DMS153 treated with DMSO at 0.1 percent for 48 hours (cell line): ENCODE results near the gene NCSTN.

Experiments used
- DNase-seq: peaks from one replicate; lab custom pipeline; 2025; ENCODE audit not compliant: unreplicated experiment; lab: John Stamatoyannopoulos, UW

Gene NCSTN

DNA sequence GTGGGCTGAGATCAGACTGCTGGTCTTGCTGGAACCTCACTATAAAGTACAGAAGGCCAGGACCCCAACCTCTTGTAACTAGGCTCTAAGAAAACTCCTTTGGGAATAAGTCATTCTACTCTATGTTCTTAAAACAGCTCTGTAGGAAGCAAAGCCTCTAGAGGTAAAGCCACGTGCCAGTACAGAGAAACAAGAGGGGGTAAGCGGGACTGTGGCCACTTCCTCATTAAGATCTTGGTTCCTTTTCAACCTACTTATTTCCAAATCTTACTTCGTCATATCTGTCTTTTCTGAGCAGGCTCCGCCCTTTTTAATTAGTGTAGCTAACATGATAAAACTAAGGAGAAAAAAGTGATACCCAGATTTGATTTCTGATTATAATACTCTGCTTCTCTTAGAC lies 3.8 kb downstream of the NCSTN start:
- DNase-seq: no peak

DNA sequence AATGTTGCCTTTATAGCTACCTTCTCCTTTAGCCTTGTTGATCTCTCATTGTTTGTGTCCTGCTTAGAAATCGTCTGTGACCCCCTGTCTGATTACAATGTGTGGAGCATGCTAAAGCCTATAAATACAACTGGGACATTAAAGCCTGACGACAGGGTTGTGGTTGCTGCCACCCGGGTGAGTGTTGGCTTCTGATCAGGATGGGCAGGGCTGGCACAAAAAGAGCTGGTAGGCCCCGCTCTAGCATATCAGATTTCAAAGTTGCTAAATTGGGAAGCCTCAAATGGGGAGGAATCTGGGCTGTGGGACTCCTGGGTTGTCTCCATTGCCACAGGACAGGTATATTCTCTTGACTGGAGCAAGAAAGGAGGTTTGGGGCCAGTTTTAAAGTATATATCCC lies 8.4 kb downstream of the NCSTN start:
- DNase-seq: no peak

DNA sequence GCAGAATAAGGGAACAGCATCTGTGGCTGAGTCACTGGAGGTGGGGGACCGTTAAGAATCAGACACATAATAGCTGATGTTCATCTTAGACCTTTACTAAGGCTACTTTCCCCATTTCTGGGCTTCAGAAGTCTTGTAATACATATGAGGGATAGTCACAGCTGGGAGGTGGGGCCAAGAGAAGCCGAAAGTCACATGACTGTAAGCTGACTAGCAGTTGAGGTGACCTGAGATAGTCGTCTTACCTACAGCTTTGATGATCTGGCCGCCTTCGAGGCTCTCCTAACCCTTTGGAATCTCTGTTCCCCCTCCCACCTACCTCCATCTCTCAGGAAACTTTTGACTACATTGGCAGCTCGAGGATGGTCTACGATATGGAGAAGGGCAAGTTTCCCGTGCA lies 9.4 kb downstream of the NCSTN start:
- DNase-seq: no peak

DNA sequence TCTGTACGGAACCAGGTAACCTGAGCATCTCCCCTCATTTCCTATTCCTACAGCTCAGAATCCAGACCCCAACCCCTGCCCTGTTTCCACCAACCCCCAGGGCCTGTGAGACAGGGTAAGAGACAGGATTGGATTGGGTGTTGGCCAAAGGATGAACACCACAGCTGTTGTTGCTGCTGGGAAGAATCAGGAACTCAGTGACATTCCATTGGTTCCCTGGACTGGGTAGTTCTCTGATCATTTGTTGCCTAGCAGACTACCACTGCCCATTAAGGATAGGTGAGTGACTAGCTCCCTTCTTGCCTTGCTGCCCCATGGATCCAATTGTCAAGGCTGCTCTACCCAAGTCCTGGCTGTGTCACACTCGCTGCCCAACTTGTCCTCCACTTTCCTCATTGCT lies 10.0 kb downstream of the NCSTN start:
- DNase-seq: no peak

DNA sequence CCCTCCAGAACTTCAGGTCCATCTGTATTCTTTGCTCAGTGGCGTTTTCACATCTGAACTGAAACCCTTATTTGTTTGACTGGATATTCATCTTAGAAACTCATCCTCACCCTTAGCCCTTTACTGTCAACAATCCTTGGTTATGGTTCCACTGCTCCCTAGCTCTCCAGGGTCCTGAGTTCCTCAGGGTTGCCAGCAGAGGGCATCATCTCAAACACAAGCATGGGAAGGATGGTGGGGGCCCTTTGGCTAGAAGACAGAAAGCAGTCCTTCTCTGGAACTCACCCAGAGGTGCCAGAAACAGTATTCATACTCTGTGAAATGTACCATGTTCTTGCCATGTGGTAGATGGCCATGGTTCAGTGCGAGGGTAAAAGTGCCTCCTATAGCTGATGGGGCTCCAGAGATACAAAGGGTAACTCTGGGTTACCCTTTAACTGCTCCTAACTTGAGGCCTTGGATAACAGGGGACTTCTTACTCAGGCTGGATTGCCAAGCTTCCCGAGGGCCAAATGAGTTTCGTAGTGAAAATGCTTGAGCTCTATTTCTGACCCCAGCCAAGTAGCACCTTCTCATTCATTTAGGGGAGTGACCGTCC lies 11.3 kb downstream of the NCSTN start:
- DNase-seq: peak; percentile 18

DNA sequence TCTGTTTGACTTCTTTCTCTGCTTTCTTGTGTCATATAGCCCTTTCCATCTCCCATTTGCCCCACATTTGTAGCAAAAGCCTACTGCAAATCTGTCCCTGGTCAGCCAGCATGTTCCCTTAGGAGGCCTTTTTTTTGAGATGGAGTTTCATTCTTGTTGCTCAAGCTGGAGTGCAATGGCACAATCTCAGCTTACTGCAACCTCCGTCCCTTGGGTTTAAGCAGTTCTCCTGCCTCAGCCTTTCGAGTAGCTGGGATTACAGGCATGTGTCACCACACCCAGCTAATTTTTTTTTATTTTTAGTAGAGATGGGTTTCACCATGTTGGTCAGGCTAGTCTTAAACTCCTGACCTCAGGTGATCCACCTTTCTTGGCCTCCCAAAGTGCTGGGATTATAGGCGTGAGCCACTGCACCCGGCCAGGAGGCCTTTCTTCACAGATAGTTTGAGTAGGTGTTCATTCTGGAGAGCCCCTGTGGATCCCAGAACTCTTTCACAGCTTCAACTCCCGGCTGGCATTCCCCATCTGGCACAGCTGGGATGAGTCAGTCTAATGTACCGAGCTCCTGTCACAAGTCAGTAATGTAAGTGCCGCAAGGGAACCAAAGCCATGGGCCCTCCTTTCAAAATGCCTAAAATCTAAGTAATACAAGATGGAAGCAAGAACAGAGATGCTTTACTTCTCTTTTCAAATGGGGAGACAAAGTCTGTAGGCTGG lies 14.3 kb downstream of the NCSTN start:
- no peak for DNase-seq

DNA sequence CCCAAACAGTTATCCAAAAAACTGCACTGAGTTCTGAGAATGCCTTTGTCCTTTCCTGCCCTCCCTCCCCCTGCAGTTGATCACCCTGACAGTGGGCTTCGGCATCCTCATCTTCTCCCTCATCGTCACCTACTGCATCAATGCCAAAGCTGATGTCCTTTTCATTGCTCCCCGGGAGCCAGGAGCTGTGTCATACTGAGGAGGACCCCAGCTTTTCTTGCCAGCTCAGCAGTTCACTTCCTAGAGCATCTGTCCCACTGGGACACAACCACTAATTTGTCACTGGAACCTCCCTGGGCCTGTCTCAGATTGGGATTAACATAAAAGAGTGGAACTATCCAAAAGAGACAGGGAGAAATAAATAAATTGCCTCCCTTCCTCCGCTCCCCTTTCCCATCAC lies 14.9 kb downstream of the NCSTN start:
- DNase-seq: no peak

DNA sequence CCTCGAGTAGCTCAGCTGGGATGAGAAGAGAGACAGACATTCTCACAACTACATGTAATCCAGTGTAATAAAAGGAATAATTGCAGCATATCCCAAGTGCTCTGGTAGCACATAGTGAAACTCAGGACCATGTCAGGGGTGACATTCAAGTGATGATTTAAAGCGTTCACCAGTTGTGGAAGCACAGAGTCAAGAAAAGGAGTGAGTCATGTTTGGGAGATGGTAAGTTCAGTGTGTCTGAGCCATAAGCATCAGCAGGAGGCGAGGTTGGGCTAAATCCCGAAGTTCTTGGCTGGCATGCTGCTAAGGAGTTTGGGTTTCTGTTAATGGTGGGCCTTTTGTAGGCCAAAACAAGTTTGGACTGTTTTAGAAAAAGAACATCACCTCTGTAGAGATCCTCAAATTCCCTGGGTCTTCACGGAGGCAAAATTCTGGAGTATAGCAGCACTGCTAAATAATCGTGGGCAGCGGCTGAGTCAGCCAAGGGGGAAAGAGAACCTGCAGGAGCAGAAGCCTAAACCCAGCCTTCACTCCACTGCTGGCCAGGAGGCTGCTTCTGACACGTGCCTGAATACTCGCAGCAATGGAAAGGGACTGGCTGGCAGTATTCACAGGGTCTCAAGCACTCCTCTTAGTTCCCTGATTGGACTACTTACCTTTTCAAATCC lies 16.5 kb downstream of the NCSTN start:
- no peak for DNase-seq

DNA sequence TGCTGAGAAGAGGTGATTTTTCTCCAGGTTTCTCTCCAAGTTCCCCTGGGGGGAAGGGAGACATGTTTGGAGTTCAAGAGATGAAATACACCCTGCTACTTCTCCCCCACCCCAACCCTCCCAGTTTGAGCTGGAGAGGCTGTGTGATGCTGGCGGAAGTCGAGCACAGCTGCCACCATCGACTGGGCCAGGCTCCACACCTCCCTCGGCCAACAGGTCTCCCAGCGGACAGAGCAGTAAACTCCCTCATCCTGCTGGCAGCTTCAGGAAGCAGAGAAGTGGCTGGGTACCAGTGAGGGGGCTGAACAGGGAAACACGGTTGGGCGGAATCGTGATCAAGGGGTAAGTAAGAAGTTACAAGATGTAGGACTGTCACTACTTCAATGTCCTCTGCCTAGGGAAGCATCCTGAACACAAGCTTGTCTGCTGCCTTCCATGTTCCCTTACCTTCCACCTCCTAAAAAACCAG lies 17.1 kb downstream of the NCSTN start:
- DNase-seq: no peak

DNA sequence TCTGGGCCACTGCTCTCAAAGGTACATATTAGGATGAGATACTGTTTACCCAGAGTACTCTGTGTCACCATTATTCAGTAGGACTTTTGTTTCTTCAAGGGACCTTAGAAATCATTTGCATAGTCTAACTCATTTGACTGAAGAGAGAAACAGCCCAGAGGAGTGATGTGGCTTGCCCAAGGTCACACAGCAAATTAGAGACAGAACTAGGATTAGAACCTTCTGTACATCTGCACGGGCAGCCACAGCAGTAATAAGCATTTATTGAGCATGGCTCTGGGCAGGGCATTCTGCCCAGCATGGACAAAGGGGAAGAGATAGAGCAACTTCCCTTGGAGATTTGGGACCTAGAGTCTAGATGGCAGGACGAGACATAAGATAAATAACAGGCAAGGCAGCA lies 18.0 kb downstream of the NCSTN start:
- DNase-seq: no peak

DNA sequence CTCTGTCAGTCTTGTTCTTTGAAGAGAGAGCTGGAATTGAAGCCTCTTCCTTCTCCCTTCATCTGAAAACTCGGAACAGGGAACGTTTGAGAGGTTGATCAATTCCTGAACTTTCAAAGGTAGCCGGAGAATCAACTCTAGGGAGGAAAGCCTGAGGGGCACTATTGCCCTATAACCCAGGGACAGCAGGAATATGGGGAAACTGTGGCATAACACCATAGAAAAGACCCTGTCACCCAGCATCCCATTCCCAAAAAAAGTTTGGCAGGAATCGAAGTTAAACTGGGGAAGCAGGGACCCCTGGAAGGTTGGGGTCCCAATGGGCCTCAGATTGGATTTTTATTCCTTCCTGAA lies 18.6 kb downstream of the NCSTN start:
- no peak for DNase-seq

DNA sequence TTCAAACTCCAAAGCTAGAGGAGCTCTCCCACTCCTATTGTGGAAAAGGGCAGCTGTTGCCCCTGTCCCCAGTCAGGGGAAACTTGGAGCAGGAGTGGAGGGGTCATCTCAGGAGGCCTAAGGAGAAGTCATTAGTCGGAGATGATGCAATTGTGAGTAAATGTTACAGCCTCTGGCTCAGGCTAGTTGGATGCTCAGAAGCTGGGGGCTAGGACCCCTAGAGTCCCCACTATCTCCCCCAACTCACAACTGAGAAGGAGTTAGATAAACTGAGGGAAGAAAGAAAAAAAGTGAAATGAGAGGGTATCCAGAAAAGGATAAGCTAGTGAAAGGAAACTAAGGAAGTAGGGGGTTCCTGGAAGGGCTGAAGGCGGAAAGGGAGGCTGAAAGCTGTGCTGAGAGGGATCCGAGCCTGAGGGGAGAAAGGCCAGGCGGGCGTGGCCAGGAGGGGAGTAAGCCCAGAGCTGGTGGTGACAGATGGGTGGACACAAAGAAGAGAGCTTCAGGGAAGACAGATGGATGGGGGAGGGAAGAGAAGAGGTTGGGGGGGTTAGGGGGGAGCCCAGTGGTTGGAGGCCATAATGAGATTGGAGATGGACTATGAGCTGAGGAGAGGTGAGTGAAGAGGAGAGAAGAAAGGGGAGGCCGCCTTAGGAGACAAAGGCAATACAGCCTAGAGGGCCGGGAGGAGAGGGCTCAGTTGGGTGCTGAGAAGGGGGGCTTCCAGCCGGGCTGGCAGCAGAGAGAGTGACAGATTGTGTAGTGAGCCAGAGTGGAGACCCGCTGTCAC lies 19.2 kb downstream of the NCSTN start:
- DNase-seq: no peak

DNA sequence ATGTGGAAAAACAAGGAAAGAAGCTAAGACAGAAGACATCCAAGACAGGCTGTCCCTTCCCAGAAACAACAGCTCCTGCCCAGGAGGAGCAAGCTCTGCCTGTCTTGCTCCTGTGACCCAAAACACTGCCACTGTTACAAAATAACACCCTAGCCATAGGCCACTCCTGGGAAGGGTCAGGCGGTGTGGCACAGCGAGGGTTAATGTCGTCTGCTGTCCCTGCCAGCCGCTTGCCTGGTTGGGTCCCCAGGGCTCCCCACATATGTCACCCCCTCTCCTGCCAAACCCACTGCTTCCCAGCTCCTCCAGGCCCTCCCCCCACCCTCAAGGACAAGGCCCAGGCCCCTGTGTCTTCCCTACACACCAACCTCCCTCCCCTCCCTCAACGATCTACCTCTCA lies 19.8 kb downstream of the NCSTN start:
- DNase-seq: no peak

DNA sequence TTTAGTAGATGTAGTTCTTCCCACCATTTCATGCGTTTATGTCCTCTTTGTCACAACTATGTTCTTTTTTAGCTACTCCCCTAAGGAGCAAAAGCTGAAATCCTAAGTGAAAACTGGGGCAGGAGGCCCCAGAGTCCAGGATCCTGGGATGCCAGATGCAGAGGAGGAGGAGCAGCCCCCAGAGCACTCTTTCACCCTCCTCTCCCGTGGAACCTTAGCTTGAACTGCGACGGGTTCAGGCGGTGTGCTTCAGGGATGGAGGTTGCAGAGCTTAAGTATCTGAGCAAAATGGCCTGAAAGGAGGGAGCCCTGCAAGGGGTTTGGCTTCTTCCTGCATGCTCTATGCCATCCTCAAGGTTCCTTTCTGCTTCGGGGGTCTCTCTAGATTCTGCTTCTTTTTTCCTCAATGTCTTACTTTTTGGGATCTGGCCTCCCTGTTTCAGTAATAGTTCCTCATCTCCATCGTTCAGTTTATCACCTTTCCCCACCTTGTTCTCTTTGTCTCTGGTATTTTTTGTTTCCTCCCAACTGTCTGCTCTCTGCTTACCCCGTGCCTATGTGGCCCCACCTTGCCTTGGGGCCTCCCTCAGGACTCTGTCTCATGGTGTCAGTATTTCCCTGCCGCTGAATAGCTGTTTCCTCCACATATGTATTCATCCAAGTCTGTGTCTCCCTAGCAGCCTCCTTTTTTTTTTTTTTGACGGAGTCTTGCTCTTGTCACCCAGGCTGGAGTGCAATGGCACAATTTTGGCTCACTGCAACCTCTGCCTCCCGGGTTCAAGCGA lies 21.0 kb downstream of the NCSTN start:
- DNase-seq: no peak

DNA sequence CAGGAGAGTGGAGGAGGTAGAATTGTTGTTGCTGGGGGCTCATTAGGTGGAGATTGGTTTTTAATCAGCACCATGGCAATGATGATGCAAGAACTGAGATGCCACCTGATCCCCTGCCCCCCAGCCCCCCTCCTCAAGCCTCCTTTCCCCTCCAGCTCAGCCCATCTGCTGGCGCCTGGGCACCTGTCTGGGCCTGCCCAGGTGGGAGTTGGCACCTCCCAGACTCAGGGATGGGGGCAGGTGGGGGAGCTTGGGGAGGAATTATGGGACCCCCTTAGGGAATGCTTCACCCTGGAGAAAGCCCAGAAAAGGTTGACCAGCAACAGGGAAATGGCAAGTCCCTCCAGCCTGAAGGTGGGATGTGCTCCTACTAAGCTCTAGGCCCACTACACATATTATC lies 22.1 kb downstream of the NCSTN start:
- no peak for DNase-seq

DNA sequence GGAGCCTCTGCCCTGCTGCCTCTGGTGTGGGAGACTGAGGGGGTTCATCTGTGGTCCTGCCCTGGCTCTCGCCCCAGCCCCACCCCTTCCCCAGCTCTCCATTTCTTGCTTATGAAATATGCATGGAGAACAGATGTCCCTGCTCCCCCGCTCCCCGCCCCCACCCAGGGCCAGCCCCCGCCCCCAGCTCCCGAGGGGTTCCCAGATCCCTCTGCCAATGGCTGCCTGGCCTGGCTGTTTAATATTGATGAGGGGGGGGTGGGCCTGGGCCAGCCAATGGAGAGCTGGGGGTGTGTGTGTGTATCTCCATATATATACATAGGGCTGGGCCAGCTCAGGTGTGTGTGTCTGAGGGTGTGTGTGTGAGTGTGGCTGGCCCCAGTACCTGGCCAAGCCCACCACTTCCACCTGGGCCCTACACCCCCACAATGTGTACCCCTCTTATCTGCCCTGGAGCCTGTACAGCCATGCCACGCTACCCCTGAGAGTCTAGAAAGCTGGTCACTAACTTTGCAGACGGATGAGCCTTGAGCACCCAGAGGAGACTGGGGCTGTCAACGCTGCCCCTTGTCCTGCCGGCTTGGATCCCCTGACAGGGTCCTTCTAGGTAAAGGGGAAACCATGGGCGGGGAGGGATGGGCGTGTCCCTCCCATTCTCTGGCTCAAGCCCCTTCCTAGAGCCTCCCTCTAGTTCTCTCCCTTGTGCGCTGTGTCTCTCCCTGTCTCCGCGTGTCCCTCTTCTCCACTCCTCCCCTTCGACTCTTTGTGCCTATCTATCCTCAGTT lies 23.7 kb downstream of the NCSTN start, which contains the start of gene NHLH1:
TSS of gene NHLH1 (plus strand) at position 341 of the 785 bp plus-strand sequence. CDS start 3,661 bp downstream, outside the sequence.
- DNase-seq: no peak

DNA sequence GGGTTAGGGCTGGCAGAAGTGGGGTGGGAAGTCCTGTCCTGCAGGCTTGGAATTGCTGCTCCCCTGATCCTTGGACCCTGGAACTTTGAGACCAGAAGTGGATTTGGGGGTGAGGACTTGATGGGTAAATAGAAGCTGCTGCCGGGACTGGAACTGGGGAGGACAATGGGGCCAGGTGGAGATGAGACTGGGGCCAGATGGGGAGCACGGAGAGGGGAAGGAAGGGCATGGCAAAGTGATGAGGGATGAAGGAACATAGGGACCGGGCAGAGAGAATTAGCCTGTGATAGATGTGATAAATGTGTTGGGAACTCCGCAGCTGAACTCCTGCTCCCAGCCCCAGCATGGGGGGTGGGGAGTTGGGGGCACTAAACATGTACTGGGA lies 24.3 kb downstream of the NCSTN start:
- DNase-seq: no peak

DNA sequence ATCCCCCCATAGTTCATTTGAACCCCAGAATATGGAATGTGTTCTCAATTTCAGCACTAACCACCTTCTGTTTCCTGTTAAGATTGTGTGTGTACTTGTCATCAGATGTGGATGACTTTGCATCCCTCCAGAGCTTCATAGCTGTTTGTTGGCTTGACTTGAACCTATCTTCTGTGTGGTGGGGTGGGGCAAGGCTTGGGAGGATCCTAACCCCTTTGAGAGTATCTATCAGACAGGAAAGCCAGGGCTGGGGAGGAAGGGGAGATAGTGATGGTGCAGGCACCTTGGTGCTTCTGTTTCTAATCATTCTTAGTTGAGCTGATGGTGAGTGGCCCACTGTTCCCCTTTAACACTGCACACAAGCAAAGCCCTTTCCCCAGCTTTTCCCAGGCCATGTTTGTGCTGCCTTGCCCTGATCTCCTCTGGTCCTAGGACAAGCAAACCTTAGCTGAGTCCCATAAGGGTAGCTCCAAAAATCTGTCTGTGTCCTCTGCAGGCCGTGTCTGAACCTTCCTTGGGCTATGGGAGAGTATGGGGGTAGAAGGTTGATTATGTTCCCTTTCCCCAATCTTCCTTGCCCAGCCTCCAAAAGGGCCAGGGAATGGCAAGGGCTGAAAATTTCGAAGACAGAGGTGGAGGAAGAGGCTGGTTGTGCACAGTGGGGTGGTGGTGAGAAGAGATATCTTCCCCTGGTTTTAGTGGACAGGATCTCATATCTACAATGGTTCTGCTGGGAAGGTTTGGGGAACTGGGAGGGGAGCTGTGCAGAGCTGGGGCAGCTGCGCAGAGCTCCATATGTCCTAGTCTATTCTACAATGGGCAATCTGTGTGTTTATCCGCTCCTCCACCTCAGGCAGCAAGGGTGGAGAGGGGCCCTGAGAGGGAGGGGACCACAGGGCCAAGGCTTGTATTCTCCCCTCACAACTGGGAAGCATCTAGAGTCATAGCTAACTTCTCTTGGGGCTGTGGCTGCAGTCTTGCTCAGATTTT lies 25.0 kb downstream of the NCSTN start:
- no peak for DNase-seq

DNA sequence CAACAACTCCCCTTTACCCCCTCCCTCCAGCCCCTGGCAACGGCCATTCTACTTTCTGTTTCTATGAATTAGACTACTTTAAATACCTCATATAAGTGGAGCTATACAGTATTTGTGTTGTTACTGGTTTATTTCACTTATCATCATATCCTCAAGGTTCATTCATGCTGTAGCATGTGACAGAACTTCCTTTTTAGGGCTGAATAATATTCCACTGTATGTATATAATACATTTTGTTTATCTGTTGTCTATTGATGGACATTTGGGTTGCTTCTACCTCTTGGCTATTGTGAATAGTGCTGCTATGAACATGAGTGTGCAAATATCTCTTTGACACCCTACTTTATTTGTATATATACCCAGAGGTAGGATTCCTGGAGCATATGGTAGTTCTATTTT lies 25.9 kb downstream of the NCSTN start:
- DNase-seq: no peak
